CMK (cell line): ENCODE results near the gene BMP6.
A peak's percentile ranks its signal among the peaks of the same experiment; 100 is the strongest.

Experiments used
- DNase-seq: peaks from one replicate; pipeline ENCODE4 v3.0.0-alpha.2; 2010; ENCODE audit warnings: low read depth

BMP6 gene

GRCh38 chr6:7720346-7720745 is 5.6 kb upstream of the BMP6 start:
- DNase-seq: no peak

GRCh38 chr6:7721649-7722048 is 4.2 kb upstream of the BMP6 start:
- DNase-seq: no peak

- DNase-seq: peak; percentile 93
Measured at GRCh38 chr6:7723041-7723447, 2.9 kb upstream of the BMP6 start.

GRCh38 chr6:7723554-7723953 is 2.3 kb upstream of the BMP6 start:
- DNase-seq: no peak

DNA sequence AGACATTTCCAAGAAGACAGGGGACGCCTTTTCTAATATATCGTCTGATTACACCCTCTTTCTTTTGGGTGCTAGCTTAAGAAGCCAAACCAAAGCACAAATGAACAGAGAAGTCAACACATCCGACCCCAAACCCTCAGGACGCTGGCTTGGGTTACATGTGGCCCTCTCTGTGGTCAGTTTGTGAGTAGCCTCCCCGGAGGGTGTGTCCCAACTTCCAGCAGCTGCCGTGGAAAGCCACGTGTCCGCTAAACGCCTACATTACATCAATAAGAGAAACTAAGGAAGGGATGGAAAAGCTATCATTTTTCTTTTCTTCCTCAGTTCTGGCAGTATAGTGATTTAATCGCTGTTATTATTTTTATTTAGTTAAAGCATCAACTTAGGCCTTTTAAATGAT is 487 bp upstream of the BMP6 start:
- DNase-seq: no peak

- DNase-seq: no peak
Measured at GRCh38 chr6:7726416-7727085, 652 bp downstream of the BMP6 start.

DNA sequence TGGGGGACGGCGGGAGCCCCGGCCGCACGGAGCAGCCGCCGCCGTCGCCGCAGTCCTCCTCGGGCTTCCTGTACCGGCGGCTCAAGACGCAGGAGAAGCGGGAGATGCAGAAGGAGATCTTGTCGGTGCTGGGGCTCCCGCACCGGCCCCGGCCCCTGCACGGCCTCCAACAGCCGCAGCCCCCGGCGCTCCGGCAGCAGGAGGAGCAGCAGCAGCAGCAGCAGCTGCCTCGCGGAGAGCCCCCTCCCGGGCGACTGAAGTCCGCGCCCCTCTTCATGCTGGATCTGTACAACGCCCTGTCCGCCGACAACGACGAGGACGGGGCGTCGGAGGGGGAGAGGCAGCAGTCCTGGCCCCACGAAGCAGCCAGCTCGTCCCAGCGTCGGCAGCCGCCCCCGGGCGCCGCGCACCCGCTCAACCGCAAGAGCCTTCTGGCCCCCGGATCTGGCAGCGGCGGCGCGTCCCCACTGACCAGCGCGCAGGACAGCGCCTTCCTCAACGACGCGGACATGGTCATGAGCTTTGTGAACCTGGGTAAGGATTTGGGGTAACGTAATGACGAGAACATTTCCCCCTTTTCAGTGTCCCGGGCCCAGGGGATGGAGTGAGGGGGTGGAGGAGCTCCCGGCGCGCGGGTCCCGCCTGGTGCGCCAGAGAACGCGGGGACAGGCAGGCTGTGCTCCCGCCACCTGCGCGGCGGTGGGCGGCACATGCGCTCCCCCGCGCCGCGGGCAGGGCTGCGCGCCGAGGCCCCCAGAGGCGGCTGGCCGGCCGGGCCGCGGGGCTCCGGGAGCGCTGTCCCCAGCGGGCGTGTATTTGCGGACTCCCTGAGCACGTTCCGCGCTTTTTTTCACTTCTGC is 1.4 kb downstream of the BMP6 start:
- no peak for DNase-seq

DNA sequence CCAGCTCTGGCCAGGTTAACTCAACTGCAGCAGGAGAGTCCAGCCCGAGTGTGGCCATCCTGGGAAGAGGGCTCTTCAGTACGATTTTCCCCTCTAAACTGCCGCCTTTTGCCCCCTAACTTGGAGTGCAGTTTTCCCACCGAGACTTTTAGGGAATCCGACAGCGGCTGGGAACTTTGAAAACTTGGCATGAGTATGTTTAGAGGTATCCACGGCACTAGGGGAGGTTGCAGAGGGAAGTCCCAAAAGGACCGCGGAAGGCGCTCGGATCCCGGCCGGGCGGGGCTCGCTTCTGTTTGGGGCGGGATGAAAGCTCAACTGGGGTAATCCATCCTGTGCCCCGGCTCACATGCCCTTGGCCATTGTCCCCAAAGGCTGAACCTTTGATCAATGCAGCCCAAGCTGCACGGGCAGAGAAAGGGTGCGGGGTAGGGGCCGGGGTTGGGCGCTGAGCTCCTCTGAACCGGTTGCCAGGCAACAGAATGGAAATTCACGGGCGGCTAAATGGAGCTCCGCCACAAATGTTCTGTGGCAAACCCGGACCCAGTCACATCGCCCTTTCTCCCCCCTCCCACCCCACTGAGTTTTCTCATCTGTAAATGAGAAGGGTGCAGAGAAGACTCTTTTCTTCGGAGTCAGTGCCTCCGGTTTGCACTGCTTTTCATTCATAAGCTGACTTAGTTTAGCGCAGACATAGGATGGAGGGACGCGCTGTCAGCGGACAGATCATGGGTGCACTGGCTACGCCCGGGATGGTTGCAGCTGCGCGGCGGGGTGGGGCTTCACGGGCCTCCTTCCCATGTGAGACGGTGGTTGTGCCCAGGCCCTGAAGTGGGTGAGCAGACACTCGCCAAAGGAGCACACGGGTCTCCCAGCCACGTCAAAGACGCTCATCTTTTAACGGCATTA is 2.3 kb downstream of the BMP6 start:
- DNase-seq: no peak

DNA sequence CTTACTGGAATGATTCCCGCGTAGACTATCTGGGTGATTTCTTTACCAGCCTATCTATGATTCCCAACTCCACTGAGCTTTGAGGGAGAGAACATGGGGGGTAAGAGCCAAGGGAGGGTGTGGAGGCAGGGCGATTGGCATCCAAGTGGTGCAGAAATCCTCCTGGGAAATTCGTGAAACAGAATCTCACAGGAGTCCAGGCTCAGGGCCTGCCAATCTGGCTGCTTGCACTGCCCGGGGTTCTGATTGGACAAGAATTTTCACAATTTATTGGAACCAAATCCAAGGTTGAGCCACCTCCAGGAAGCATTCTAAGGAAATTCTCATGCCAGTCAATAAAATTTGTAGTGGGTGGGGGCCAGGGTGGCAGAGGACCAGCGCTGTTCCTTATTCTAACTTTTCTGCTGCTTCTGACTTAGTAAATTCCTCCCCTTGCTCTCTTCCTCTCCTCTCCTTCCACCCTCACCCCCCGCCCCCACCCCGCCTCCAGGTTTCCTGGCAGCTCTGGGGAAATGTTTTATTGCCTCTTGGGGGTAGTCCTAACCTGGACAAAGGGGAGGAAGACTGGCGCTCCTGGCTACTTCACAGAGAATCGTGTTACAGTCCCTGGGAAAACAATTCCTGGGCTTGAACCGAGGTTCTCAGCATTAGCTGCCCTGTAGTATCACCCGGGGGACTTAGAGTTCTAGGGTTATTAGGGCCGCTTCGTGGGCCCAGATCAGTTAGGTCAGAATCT is 3.1 kb downstream of the BMP6 start:
- no peak for DNase-seq

- DNase-seq: no peak
Measured at GRCh38 chr6:7730001-7730783, 4.3 kb downstream of the BMP6 start.

GRCh38 chr6:7730784-7731227 is 4.9 kb downstream of the BMP6 start:
- no peak for DNase-seq

GRCh38 chr6:7731294-7731693 is 5.4 kb downstream of the BMP6 start:
- DNase-seq: no peak

GRCh38 chr6:7732228-7732627 is 6.3 kb downstream of the BMP6 start:
- no peak for DNase-seq

GRCh38 chr6:7734707-7735383 is 8.9 kb downstream of the BMP6 start:
- DNase-seq: no peak

DNA sequence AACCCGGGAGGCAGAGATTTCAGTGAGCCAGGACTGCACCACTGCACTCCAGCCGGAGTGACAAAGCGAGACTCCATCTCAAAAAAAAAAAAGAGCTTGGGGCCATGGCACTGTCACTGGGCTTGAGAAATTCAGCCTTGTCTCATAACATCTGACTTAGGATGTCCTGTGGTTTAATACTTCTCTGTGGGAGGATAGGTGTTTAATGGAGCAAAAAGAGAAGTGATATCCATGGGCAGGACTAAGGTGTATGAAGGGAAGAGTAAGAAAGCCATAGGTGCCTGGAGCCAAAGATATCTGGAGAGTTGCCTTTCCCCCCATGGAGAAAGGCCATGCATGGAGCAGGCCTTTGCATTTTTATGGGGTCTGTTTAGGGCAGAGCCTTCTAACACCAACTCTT is 11.2 kb downstream of the BMP6 start:
- DNase-seq: no peak

DNA sequence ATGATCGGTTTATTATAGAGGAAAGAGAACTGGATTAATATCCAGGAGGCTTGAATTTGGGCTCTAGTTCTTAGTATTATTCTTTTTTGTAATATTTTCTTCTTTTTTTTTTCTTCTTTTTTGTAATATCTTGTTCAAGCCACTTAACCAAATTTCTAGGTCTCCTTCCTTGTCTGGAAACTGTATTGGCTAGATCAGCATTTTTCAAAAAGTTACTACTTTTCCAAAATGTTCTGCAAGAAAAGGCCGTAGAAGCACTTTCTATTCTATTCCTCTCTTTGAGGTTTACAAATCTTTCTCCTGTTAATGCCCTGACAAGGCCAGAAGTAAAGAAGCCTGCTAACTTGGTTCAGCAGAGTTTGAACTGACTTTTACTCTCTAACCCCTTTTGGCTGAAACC is 12.0 kb downstream of the BMP6 start:
- DNase-seq: no peak

DNA sequence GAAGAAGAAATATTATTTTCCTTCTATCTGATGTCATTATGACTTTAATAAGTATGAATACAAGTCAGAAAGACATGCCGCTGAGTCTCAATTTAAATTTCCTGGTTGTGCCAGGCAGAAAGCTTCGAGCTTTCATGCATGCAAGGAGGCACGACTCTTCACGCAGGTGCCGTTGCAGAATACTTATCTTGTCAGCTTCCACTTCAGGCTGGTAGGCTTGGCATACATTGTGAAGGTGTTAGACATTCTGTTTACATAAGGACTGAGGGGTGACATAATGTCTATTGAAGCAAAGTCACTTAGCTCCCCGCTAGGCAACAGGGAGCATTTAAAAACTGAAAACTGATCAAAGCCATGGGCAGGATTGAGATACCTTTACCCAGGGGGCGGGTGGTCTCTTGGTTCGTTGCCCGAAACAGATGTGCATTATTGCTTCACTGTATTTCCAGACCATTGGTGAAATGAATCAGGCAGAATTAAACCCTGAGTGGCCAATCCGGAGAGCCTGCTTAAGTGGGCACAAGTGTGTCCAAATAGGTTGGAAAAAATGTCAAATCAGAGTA is 16.4 kb downstream of the BMP6 start:
- no peak for DNase-seq

DNA sequence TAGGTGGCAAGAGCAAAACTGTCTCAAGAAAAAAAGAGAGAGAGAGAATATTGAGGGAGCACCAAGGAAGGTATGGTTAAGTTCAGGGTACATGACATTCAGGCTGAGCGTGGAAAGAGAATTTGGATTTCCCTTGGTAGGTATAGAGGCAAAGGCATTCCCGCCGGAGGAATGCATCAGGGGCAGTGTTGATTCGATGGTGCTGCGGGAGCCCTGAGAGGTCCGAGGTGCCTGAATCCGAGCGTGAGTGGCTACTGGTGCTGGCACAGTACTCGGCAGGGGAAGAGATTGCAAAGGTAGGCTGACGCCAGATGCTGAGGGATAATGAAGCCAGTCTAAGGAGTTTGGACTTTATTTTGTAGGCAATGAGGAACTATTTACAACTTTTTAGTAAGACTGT is 20.0 kb downstream of the BMP6 start:
- DNase-seq: no peak

DNA sequence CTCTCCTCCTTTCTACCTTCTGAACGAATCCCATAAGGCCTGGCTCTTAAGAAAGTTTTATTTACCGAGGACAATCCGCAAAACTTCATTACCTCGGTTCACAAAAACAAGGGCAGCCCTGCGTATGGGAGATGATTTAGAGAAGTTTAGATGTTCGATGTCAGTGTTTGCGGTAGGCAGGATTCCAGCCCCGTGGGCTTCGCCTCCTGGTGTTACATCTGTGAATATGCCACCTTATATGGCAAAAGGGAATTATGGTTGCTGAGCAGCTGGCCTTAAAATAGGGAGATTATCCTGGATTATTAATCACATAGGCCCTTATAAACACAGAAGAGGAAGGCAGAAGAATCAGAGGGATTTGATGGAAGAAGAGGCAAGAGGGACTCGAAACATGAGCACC is 21.1 kb downstream of the BMP6 start:
- DNase-seq: no peak

DNA sequence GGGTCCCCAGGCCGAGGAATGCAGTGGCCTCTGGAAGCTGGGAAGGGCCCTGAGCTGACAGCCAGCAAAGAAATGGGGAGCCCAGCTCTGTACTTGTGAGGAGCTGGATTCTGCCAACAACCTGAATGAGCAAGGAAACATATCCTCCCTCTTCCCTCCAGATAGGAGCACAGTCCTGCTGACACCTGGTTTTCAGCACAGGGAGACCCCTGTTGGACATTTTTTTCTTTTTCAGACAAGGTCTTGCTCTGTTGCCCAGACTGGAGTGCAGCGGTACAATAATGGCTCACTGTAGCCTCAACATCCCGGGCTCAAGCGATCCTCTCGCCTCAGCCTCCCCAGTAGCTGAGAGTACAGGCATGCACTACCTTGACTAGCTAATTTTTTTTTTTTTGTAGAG is 21.5 kb downstream of the BMP6 start:
- DNase-seq: no peak
